ENCODE data around the gene NSMF. TPM values are rescaled to one million over a fixed set of nuclear protein-coding genes. Genes with fewer than 3 reads are reported as not detected.

Gene NSMF
- total and polyA plus RNA-seq, 2 donors (not counting 3 experiments of a cell fraction or from before 2014, with no cell fraction given) = 43.3 to 53.7 TPM

- no peak overlapping the region for H3K27ac ChIP-seq (ENCODE audit: insufficient read depth, low read depth, low read length)
- POLR2A ChIA-PET = no interaction called here
- H3K4me2 ChIP-seq (ENCODE audit: insufficient read depth, low read length) = no peak overlapping the region
- no peak for FAIRE-seq
- no peaks in the 10 kb centered on the region for H3K36me3 ChIP-seq (ENCODE audit: control insufficient read depth in 2 of 2, extremely low read depth in 1 of 2, insufficient read depth in 2 of 2, low read length in 2 of 2)
- dilution Hi-C loops (cut with MboI; ENCODE audit: extremely low pct_ligation_motif_present, low sequenced_read_pairs) (no loop called here), intact Hi-C loops (cut with micrococcal nuclease) (no loop called here)
- H3K9me1 ChIP-seq (replicated peaks; ENCODE audit: control insufficient read depth, extremely low read depth, insufficient read depth, low read length) = no peaks in the 10 kb centered on the region
- H4K20me1 ChIP-seq (replicated peaks; ENCODE audit: control insufficient read depth, extremely low read depth, insufficient read depth, low read length) = no peaks in the 10 kb centered on the region
- no peak overlapping the region for H3K4me3 ChIP-seq (replicated peaks in 1 of 3; ENCODE audit: insufficient read depth in 1 of 3, low read depth in 1 of 3, low read length in 3 of 3)
- H3K79me2 ChIP-seq (ENCODE audit: control insufficient read depth, insufficient read depth, low read length) = no peaks in the 10 kb centered on the region
- H3K4me1 ChIP-seq (ENCODE audit: control insufficient read depth, extremely low read depth, insufficient read depth, low read length) = no peaks in the 10 kb centered on the region
- DNase-seq (ENCODE audit: low read depth, low spot score) = no peak
- no peak overlapping the region for H3K9ac ChIP-seq (replicated peaks; ENCODE audit: extremely low read depth, insufficient read depth, low read length)
- no peak overlapping the region for H2AFZ ChIP-seq (ENCODE audit: low read depth, low read length)
- BruUV-seq (replicated peaks) = no TSS peak
- no peaks in the 10 kb centered on the region for H3K27me3 ChIP-seq (ENCODE audit: control insufficient read depth in 2 of 2, insufficient read depth in 2 of 2, low read length in 2 of 2)
- H3K9me3 ChIP-seq (replicated peaks; ENCODE audit: control insufficient read depth, insufficient read depth, low read length) = no peaks in the 10 kb centered on the region
- CTCF ChIA-PET = interaction anchor here (1.2 to 1.6 kb wide), 4 partner anchors 13 to 140 kb away, joined by 3 to 11 read pairs (median 4); partner anchors contain the start of genes EXD3, NOXA1 and NRARP
- TF ChIP-seq POLR2A (IDR thresholded peaks at IDR 0.05; ENCODE audit: low read depth, low read length) (no peak), GATA2 (IDR thresholded peaks at IDR 0.05; ENCODE audit: insufficient read depth, insufficient read length, low read depth, low read length) (no peak)
Measured at GRCh38 chr9:137436761-137437600, 22.2 kb downstream of the NSMF start.

- BruUV-seq (replicated peaks) = no TSS peak
- no peaks in the 10 kb centered on the region for H3K79me2 ChIP-seq (ENCODE audit: control insufficient read depth, insufficient read depth, low read length)
- FAIRE-seq = peak; percentile 37
- H3K4me2 ChIP-seq (ENCODE audit: insufficient read depth, low read length) = no peak overlapping the region
- dilution Hi-C loops (cut with MboI; ENCODE audit: extremely low pct_ligation_motif_present, low sequenced_read_pairs) = no loop called here
- no peaks in the 10 kb centered on the region for H4K20me1 ChIP-seq (replicated peaks; ENCODE audit: control insufficient read depth, extremely low read depth, insufficient read depth, low read length)
- POLR2A ChIA-PET = no interaction called here
- no peak overlapping the region for H3K27ac ChIP-seq (ENCODE audit: insufficient read depth, low read depth, low read length)
- TF ChIP-seq GATA2 (IDR thresholded peaks at IDR 0.05; ENCODE audit: insufficient read depth, insufficient read length, low read depth, low read length) (no peak), FOS (IDR thresholded peaks at IDR 0.05; ENCODE audit: borderline replicate concordance, insufficient read depth, low read length) (peak; percentile 52)
- H3K4me1 ChIP-seq (ENCODE audit: control insufficient read depth, extremely low read depth, insufficient read depth, low read length) = no peaks in the 10 kb centered on the region
- no peak overlapping the region for H3K4me3 ChIP-seq (replicated peaks in 1 of 3; ENCODE audit: insufficient read depth in 1 of 3, low read depth in 1 of 3, low read length in 3 of 3)
- no peaks in the 10 kb centered on the region for H3K36me3 ChIP-seq (ENCODE audit: control insufficient read depth in 2 of 2, extremely low read depth in 1 of 2, insufficient read depth in 2 of 2, low read length in 2 of 2)
- no peak overlapping the region for H3K9ac ChIP-seq (replicated peaks; ENCODE audit: extremely low read depth, insufficient read depth, low read length)
- no peaks in the 10 kb centered on the region for H3K27me3 ChIP-seq (ENCODE audit: control insufficient read depth in 2 of 2, insufficient read depth in 2 of 2, low read length in 2 of 2)
- H2AFZ ChIP-seq (ENCODE audit: low read depth, low read length) = no peak overlapping the region
- DNase-seq (ENCODE audit: low read depth, low spot score) = no peak
- intact Hi-C loops (cut with micrococcal nuclease) = no loop called here
- H3K9me1 ChIP-seq (replicated peaks; ENCODE audit: control insufficient read depth, extremely low read depth, insufficient read depth, low read length) = no peaks in the 10 kb centered on the region
- H3K9me3 ChIP-seq (replicated peaks; ENCODE audit: control insufficient read depth, insufficient read depth, low read length) = no peaks in the 10 kb centered on the region
- CTCF ChIA-PET = interaction anchor here (0.5 to 1.6 kb wide), 3 partner anchors 12 to 13 kb away, joined by 3 to 11 read pairs (median 3); partner anchors contain the start of genes EXD3 and NOXA1
Measured at GRCh38 chr9:137435980-137436760, 23.0 kb downstream of the NSMF start.
